COLO668 (cell line): ENCODE data around the gene HDLBP.

ENCODE experiments used
- DNase-seq: peaks from one replicate; lab custom pipeline; 2025; ENCODE audit not compliant: unreplicated experiment; lab: John Stamatoyannopoulos, UW

Gene HDLBP

DNA sequence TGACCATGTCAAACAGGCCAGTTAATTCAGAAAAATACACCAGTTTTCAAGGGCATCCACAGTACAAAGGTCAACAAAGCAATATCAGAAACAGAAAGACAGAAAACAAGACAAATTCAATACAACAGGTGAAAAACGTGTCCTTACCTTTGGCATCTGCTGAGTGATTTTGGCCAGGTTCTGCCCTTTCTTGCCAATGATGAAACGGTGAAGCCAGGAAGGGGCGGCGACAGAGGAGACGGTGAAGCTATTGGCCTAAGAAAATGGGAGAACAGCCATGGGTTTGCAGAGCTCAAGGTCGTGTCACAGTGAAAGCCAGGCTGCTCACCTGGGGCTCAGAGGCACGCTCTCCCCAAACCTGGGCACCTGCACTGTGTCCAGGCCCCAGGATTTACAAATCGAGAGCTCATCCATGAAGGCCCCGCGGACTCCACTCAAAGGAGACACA, 60.5 kb downstream of the HDLBP start:
- no peak for DNase-seq

- no peak for DNase-seq
These were observed 62.5 kb downstream of the HDLBP start for GRCh38 chr2:241252778-241253475.

DNA sequence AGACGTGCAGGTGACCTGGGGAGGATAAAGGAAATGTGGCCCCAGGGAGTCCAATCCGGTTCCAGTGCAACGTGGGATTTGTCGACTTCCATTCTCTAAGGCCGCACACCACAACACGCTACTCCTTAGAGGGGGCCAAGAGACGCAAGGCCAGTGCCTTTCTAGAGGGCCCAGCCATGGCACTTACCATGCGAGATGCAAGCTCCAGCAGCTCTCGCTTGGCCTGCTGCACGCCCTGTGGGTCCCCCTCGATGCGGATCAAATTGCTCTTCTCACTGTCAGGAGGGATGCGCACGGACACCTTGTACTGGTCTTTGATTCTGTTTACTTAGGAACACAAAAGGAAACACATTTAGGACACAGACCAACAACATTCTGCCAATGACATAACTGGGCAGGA, 65.8 kb downstream of the HDLBP start:
- no peak for DNase-seq

DNA sequence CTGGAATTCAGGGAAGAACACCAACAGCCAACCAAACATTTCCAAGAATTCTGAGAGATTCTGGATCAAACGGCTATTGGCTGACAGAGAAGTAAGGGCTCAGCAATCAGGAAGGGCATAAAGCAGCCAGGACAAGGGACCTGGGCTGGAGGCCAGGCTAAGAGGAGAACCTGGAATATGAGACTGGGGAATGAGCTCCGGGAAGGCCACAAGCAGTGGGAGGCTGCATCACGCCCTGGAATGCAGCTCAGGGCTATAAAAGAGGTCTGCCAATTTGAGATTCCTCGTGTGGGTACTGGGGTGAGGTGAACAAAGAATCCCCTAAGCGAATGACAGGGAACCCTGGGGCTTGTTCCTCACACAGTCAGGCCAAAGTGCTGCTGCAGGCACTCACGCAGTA, 66.6 kb downstream of the HDLBP start:
- DNase-seq = no peak

GRCh38 chr2:241248289-241248688, 67.2 kb downstream of the HDLBP start:
- DNase-seq = no peak

DNA sequence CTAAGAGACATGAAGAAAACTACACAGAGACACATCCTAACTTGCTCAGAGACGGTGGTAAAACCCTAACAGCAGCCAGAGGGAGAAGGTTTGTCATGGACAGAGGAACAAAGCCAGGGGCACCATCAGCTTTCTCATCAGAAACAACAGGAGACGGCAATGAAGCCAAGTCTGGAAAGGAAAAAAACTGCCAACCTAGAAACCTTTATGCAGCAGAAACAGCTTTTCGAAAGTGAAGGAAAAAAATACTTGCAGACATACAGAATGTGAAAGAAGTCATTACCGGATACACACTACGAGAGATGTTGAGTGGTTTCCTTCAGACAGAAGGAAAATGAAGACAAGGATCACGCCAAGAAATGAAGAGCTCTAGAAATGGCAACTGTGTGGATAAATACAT, 71.1 kb downstream of the HDLBP start:
- no peak for DNase-seq

- DNase-seq = no peak
These were observed 73.2 kb downstream of the HDLBP start for GRCh38 chr2:241242306-241242705.

DNA sequence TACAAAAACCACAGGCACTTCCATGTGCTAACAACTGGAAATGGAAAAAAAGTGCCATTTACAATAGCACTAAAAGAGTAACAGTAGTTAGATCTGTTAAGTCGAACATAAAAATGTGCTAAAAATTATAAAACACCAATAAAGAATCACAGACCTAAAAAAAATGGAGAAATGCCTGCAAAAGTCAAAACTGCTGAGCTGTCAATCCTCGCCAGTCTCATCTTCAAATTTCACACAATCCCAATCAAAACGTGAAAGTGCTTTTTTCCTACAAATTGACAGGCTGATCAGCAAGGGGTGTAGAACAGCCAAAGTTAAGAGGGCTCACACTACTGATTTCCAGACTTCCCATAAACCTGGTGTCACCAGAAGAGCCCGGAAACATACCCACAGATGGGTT, 73.8 kb downstream of the HDLBP start:
- DNase-seq = no peak

DNA sequence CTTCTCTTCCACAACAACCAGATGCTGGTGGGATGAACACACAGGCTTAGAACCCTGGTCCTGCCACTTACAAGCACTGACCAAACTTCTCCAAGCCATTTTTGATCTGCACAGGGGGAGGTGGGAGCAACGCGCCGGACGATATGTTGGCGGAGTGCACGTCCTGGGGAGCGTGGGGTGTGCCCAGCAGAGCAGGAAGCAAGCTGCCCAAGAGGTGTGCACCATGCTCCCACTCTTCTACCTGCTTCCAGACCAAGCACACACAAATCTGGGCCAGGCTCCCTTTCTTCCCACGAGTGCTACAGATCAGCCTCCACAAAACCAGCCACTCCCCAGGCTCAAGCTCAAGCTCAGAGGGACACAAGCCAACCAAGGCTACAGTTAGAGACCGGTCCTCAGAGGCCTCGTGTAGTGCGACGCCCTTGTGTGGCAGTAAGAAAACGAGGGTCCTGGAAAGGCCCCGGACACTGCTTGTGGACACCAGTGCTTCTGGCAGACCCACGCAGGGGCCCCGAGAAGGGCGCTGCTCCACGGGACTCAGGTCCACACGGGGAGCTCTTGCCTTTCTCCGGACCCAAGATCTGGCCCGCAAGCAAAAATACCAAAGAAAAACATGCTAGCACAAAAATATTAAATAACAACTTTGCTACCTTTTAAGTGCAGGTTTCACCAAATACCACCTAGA, 75.0 kb downstream of the HDLBP start:
- DNase-seq = no peak

DNA sequence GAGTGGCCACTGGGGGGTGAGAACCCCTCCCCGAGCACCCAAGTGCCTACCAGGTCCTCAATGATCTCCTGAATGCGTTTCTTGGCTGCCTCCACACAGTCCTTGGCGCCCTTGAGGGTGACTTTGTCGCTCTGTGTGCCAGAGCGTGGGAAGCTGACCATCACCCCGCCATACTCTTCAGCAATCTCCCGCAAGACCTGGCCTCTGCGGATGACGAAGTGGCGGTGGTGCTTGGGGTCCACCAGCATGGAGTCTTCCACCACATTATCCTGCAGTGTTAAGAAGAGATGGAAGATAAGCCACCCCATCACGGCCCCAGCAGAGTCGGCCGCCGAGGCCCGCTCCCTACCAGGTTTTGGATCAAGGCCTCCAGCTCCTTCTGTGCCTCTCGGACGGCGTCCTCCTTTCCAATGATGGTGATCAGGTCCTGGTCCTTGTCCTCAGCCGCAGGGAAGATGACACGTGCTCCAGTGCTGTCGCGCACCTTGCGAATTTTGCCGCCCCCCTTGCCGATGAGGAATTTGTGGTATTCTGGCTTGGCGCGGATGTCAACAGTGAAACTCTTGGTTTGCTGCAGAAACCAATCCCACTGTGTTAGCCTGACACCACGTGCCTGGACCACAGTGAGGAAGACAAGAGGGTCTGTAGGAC, 75.8 kb downstream of the HDLBP start:
- DNase-seq = no peak

DNA sequence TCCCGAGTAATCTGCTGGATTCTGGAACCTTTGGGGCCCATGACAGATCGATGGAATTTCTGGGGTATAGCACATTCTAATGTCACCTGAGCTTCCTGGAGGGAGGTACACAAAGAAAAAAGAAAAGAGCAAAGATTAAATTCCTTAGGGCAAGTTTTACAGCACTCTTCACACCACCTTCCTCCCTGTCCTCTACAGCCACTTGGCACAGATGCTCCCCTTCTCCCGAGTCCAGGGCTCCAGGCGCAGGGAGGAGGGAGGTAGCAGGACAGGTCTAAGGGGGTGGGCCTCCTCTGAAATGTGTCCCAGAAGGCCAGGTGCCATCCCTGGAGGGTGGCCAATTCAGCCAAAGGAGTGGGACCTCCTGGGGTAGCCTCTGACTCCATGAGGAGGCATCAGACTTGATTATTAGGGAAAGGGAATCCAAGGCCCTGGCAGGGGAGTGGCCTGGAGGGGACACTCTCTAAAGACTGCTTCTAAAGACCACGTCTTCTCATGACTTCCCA, 76.7 kb downstream of the HDLBP start:
- no peak for DNase-seq

GRCh38 chr2:241237949-241238371, 77.5 kb downstream of the HDLBP start:
- no peak for DNase-seq

DNA sequence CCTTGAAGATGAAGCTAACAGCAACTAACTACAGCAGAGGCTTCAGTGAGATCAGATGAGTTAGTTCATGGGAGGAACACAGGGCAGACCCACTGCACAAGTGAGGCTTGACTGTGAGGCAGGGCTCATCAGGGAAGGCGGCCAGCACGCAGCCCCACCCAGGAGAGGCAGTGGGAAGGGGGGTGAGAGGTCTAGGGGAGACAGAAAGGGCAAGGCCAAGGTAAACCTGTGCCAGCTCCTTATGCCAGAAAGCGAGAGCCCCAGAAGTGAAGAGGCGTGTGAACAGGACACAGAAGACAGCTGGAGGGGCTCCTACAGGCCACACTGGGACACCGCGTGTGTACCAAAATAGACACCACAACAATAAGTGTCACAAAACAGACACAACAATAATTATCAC, 78.4 kb downstream of the HDLBP start:
- DNase-seq = no peak

DNA sequence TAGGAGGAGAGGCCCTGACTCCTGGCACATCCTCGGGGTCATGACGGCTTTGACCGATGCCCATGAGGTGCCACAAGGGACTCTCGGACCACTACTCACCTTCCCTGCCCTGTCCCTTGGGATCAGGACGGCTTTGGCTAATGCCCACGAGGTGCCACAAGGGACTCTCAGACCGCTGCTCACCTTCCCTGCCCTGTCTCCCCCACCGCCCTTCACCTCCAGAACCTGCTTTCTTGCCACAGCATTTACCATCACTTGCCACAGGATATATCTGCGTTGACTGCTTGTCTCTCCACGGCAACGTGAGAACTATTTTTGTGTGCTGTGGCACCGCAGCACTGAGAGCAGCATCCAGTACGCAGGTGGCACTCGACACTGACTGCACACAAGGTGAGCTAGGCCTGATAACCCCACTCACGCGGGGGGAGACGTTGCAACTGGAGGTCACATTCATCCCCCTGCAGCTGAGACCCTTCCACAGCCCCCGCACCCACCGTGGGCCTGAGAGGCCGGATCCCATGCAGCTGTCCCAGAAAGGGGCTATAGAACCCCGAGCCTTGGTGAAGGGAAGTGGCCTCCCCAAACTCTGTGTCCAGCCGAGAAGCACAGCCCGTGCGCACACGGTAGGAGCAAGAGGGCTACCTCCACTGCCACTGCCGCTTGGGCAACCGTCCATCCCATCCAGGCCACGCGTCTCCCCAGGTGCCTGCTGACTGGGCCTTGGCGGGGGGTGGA, 79.4 kb downstream of the HDLBP start:
- no peak for DNase-seq

DNA sequence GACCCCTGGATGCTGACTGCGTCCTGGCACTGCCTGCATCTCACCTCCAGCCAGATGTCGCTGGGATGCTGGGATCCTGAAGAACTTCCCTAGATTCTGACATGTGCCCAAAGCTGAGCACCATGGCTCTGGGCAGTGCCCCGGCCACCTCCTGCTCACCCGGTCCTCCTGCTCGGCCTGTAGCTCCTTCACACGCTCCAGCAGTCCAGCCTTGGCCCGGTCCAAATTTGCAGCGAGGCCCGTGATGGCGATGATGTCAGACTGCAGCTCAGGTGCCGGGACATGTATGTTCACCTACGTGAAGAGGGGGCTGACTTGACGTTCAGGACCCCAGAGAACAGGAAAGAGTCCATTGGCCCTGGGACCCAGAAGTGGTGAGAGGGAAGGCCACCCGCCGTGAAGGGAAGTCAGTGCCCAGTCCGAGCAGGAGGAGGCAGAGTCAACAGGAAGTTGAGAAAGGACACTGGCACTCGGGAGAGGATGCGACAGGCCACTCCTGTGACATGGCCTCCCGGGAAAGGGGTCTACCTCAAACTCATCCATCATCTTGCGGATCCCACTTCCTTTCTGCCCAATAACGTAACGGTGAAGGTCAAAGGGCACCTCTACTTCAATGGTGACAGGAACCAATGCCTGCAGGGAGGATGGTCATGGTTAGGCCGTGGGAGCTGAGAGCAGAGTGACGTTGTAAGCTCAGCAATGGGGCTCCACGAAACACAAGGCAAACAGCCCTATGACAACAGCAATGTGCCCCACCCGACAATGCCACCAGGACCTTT, 80.3 kb downstream of the HDLBP start:
- no peak for DNase-seq

GRCh38 chr2:241234066-241234790, 81.2 kb downstream of the HDLBP start:
- no peak for DNase-seq

- DNase-seq = no peak
These were observed 82.5 kb downstream of the HDLBP start for GRCh38 chr2:241232736-241233575.

- DNase-seq = no peak
These were observed 85.0 kb downstream of the HDLBP start for GRCh38 chr2:241230435-241230834.
